Rectal smooth muscle tissue (tissue), 1 donor: ENCODE data around the gene A2ML1.

Source experiments
- H3K27ac ChIP-seq: one replicate; pipeline ENCODE4 v1.7.0; 2013; ENCODE audit warnings: low read depth, low read length, inconsistent platforms
- H3K27me3 ChIP-seq: one replicate; pipeline ENCODE4 v1.7.0; 2013; ENCODE audit warnings: low read length; ENCODE audit not compliant: control insufficient read depth, insufficient read depth
- H3K36me3 ChIP-seq: one replicate; pipeline ENCODE4 v1.7.0; 2013; ENCODE audit warnings: low read length; ENCODE audit not compliant: control insufficient read depth, insufficient read depth
- H3K4me1 ChIP-seq: one replicate; pipeline ENCODE4 v1.7.0; 2013; ENCODE audit warnings: low read length; ENCODE audit not compliant: control insufficient read depth, insufficient read depth
- H3K4me3 ChIP-seq: one replicate; pipeline ENCODE4 v1.7.0; 2013; ENCODE audit warnings: low read length
- H3K9ac ChIP-seq: one replicate; pipeline ENCODE4 v1.7.0; 2013; ENCODE audit warnings: low read length

A2ML1 gene

GRCh38 chr12:8821591-8821990 lies 830 bp upstream of the A2ML1 start:
- Histone ChIP-seq H3K4me3 (no peak overlapping the region), H3K27me3 (no peaks in the 10 kb centered on the region), H3K27ac (no peak overlapping the region), H3K9ac (no peak overlapping the region), H3K36me3 (no peaks in the 10 kb centered on the region), H3K4me1 (no peaks in the 10 kb centered on the region)

- Histone ChIP-seq H3K27me3 (peaks cover 1% of the 10 kb centered on the region), H3K4me3 (no peak overlapping the region), H3K36me3 (no peaks in the 10 kb centered on the region), H3K4me1 (no peaks in the 10 kb centered on the region), H3K27ac (no peak overlapping the region), H3K9ac (no peak overlapping the region)
Measured at GRCh38 chr12:8823565-8824300, 1.3 kb downstream of the A2ML1 start.

- Histone ChIP-seq H3K36me3 (no peaks in the 10 kb centered on the region), H3K4me3 (no peak overlapping the region), H3K27ac (no peak overlapping the region), H3K27me3 (peaks cover 2% of the 10 kb centered on the region), H3K9ac (no peak overlapping the region), H3K4me1 (no peaks in the 10 kb centered on the region)
Measured at GRCh38 chr12:8827551-8828256, 5.3 kb downstream of the A2ML1 start.

GRCh38 chr12:8828257-8829124 lies 6.1 kb downstream of the A2ML1 start:
- peaks cover 2% of the 10 kb centered on the region for H3K27me3 ChIP-seq
- no peaks in the 10 kb centered on the region for H3K4me1 ChIP-seq
- H3K27ac ChIP-seq, result no peak overlapping the region
- no peak overlapping the region for H3K9ac ChIP-seq
- no peaks in the 10 kb centered on the region for H3K36me3 ChIP-seq
- no peak overlapping the region for H3K4me3 ChIP-seq

- Histone ChIP-seq H3K4me1 (no peaks in the 10 kb centered on the region), H3K9ac (no peak overlapping the region), H3K27ac (no peak overlapping the region), H3K27me3 (peaks cover 2% of the 10 kb centered on the region), H3K4me3 (no peak overlapping the region), H3K36me3 (no peaks in the 10 kb centered on the region)
Measured at GRCh38 chr12:8829125-8829518, 6.7 kb downstream of the A2ML1 start.

- no peak overlapping the region for H3K27ac ChIP-seq
- H3K9ac ChIP-seq, result no peak overlapping the region
- H3K4me1 ChIP-seq, result no peaks in the 10 kb centered on the region
- H3K36me3 ChIP-seq, result no peaks in the 10 kb centered on the region
- H3K27me3 ChIP-seq, result peaks cover 2% of the 10 kb centered on the region
- H3K4me3 ChIP-seq, result no peak overlapping the region
Measured at GRCh38 chr12:8829621-8830020, 7.2 kb downstream of the A2ML1 start.

- peaks cover 2% of the 10 kb centered on the region for H3K27me3 ChIP-seq
- H3K9ac ChIP-seq, result no peak overlapping the region
- no peaks in the 10 kb centered on the region for H3K36me3 ChIP-seq
- no peak overlapping the region for H3K27ac ChIP-seq
- no peak overlapping the region for H3K4me3 ChIP-seq
- H3K4me1 ChIP-seq, result no peaks in the 10 kb centered on the region
Measured at GRCh38 chr12:8831116-8831515, 8.7 kb downstream of the A2ML1 start.

GRCh38 chr12:8832500-8832899 lies 10.1 kb downstream of the A2ML1 start:
- peaks cover 2% of the 10 kb centered on the region for H3K27me3 ChIP-seq
- H3K27ac ChIP-seq, result no peak overlapping the region
- no peak overlapping the region for H3K9ac ChIP-seq
- H3K4me1 ChIP-seq, result no peaks in the 10 kb centered on the region
- no peak overlapping the region for H3K4me3 ChIP-seq
- no peaks in the 10 kb centered on the region for H3K36me3 ChIP-seq

- Histone ChIP-seq H3K9ac (no peak overlapping the region), H3K27me3 (no peaks in the 10 kb centered on the region), H3K27ac (no peak overlapping the region), H3K36me3 (no peaks in the 10 kb centered on the region), H3K4me3 (no peak overlapping the region), H3K4me1 (no peaks in the 10 kb centered on the region)
Measured at GRCh38 chr12:8834230-8834629, 11.8 kb downstream of the A2ML1 start.

GRCh38 chr12:8837291-8837690 lies 14.9 kb downstream of the A2ML1 start:
- H3K27me3 ChIP-seq, result no peaks in the 10 kb centered on the region
- H3K36me3 ChIP-seq, result no peaks in the 10 kb centered on the region
- H3K4me3 ChIP-seq, result no peak overlapping the region
- no peak overlapping the region for H3K9ac ChIP-seq
- no peak overlapping the region for H3K27ac ChIP-seq
- no peaks in the 10 kb centered on the region for H3K4me1 ChIP-seq

GRCh38 chr12:8840321-8840720 lies 17.9 kb downstream of the A2ML1 start:
- H3K4me3 ChIP-seq, result no peak overlapping the region
- H3K36me3 ChIP-seq, result no peaks in the 10 kb centered on the region
- H3K4me1 ChIP-seq, result no peaks in the 10 kb centered on the region
- H3K27ac ChIP-seq, result no peak overlapping the region
- H3K27me3 ChIP-seq, result no peaks in the 10 kb centered on the region
- no peak overlapping the region for H3K9ac ChIP-seq

GRCh38 chr12:8840938-8841633 lies 18.7 kb downstream of the A2ML1 start:
- no peaks in the 10 kb centered on the region for H3K4me1 ChIP-seq
- no peak overlapping the region for H3K4me3 ChIP-seq
- H3K36me3 ChIP-seq, result no peaks in the 10 kb centered on the region
- H3K9ac ChIP-seq, result no peak overlapping the region
- H3K27ac ChIP-seq, result no peak overlapping the region
- no peaks in the 10 kb centered on the region for H3K27me3 ChIP-seq
